HepG2 (cell line): ENCODE data around the gene PKP1. TPM values are rescaled to one million over a fixed set of nuclear protein-coding genes. Genes with fewer than 3 reads are reported as not detected.

ENCODE experiments used
- ATAC-seq: fragments of 200-7000 bp; cut with Tn5 transposase; 3 replicates; pipeline ENCODE4 v1.9.1; 2020; ENCODE audit warnings: mild to moderate bottlenecking, moderate library complexity
- BruUV-seq: library from RNA; stranded (reverse); fragments of 400-500 nt; replicated peaks from 2 replicates; lab custom pipeline; 2021; lab: Mats Ljungman, UMichigan
- CTCF ChIA-PET: fragments of 300-600 bp; formaldehyde crosslinking; extraction: SDS; loops from one replicate; lab custom pipeline; 2021; ENCODE audit warnings: low total read pairs, inconsistent platforms, low intra/inter-chr PET ratio; lab: Yijun Ruan, JAX
- POLR2A ChIA-PET: fragments of 350-600 bp; sonication (Branson Sonifier 250); formaldehyde crosslinking; loops from one replicate; lab custom pipeline; 2020; ENCODE audit warnings: antibody characterized with exemption, inconsistent platforms; lab: Yijun Ruan, JAX
- DNase-seq: peaks from one replicate; pipeline ENCODE4 v3.0.0-alpha.2; 2015; ENCODE audit warnings: low spot score
- FAIRE-seq: peaks from 3 replicates; lab custom pipeline; 2011; peaks lifted over from hg19 to GRCh38; lab: Jason Lieb, UNC
- H2AFZ ChIP-seq: one replicate; pipeline ENCODE4 v1.6.1; 2011; ENCODE audit warnings: low read length, inconsistent platforms
- H3K27ac ChIP-seq: fragments of 300-600 bp; 3 replicates; pipeline ENCODE4 v1.8.0; 2011; ENCODE audit warnings: mixed run types, mild to moderate bottlenecking, mixed read lengths, low read length, inconsistent platforms; ENCODE audit not compliant: insufficient read depth; ENCODE audit errors: extremely low read length
- H3K27me3 ChIP-seq, 2 experiments: fragments of 200-600 bp in 1 of 2; 2 replicates in 1 of 2; 3 replicates in 1 of 2; pipeline versions ENCODE4 v1.6.0 to v1.8.0; 2011; ENCODE audit warnings: low read length in 2 of 2, mild to moderate bottlenecking in 2 of 2, moderate library complexity in 2 of 2, inconsistent platforms in 1 of 2; ENCODE audit not compliant: insufficient read depth in 2 of 2, control insufficient read depth in 1 of 2
- H3K36me3 ChIP-seq, 2 experiments: fragments of 200-600 bp in 1 of 2; replicated peaks in 1 of 2; 2 replicates in 1 of 2; 3 replicates in 1 of 2; pipeline versions ENCODE4 v1.5.1 to v1.8.0; 2011; ENCODE audit warnings: low read length in 2 of 2, inconsistent platforms in 1 of 2; ENCODE audit not compliant: insufficient read depth in 2 of 2, control insufficient read depth in 1 of 2
- H3K4me1 ChIP-seq: 2 replicates; pipeline ENCODE4 v1.5.1; 2012; ENCODE audit warnings: low read length, inconsistent platforms; ENCODE audit not compliant: insufficient read depth
- H3K4me2 ChIP-seq: 2 replicates; pipeline ENCODE4 v1.6.0; 2011; ENCODE audit warnings: low read depth, low read length, inconsistent platforms
- H3K4me3 ChIP-seq, 3 experiments: fragments of 200-600 bp in 1 of 3; sonication (generic), shearing (Covaris generic) in 1 of 3; replicated peaks in 1 of 3; 2 replicates each; pipeline ENCODE4 v1.5.1; 2011 to 2016; ENCODE audit warnings: low read length in 3 of 3, inconsistent platforms in 2 of 3, low read depth in 2 of 3, mild to moderate bottlenecking in 2 of 3, control low read depth in 1 of 3, mixed read lengths in 1 of 3; ENCODE audit not compliant: insufficient read depth in 1 of 3
- H3K79me2 ChIP-seq: one replicate; pipeline ENCODE4 v1.6.1; 2011; ENCODE audit warnings: low read length, inconsistent platforms; ENCODE audit not compliant: insufficient read depth
- H3K9ac ChIP-seq: 2 replicates; pipeline ENCODE4 v1.6.0; 2011; ENCODE audit warnings: mild to moderate bottlenecking, low read depth, low read length, inconsistent platforms; ENCODE audit not compliant: insufficient read depth
- H3K9me3 ChIP-seq: 2 replicates; pipeline ENCODE4 v1.5.1; 2012; ENCODE audit warnings: mild to moderate bottlenecking, low read length
- H4K20me1 ChIP-seq: 2 replicates; pipeline ENCODE4 v1.6.0; 2011; ENCODE audit warnings: inconsistent platforms, mild to moderate bottlenecking, low read length, moderate library complexity; ENCODE audit not compliant: insufficient read depth
- CAMTA2 ChIP-seq: sonication (generic); formaldehyde crosslinking; IDR thresholded peaks from 2 replicates; pipeline ENCODE4 v1.4.0; 2020; ENCODE audit warnings: mild to moderate bottlenecking, missing genetic modification reagents, borderline replicate concordance
- DMAP1 ChIP-seq: IDR thresholded peaks from 2 replicates; pipeline ENCODE4 v1.6.1; 2016
- DR1 ChIP-seq: sonication (generic); formaldehyde crosslinking; IDR thresholded peaks from 2 replicates; pipeline ENCODE4 v1.8.0; 2021; ENCODE audit warnings: mild to moderate bottlenecking, missing genetic modification reagents, inconsistent platforms
- ELF3 ChIP-seq: IDR thresholded peaks from 2 replicates; pipeline ENCODE4 v1.6.1; 2016; ENCODE audit warnings: missing genetic modification reagents, missing compliant biosample characterization
- HOXA3 ChIP-seq: sonication (generic); formaldehyde crosslinking; IDR thresholded peaks from 2 replicates; pipeline ENCODE4 v1.5.0; 2020; ENCODE audit warnings: missing genetic modification reagents
- HOXA5 ChIP-seq: sonication (generic); formaldehyde crosslinking; IDR thresholded peaks from 2 replicates; pipeline ENCODE4 v1.4.0; 2020; ENCODE audit warnings: missing genetic modification reagents
- JUND ChIP-seq: sonication (generic); formaldehyde crosslinking; IDR thresholded peaks from 2 replicates; pipeline ENCODE4 v1.8.0; 2022; ENCODE audit warnings: mild to moderate bottlenecking, missing genetic modification reagents
- MTF2 ChIP-seq: sonication (generic); formaldehyde crosslinking; IDR thresholded peaks from 2 replicates; pipeline ENCODE4 v1.5.0; 2020; ENCODE audit warnings: missing genetic modification reagents, borderline replicate concordance
- PLRG1 ChIP-seq: fragments of 450-650 bp; conservative IDR thresholded peaks from 2 replicates; pipeline ENCODE4 v1.6.1; 2016
- SCMH1 ChIP-seq: sonication (generic); formaldehyde crosslinking; IDR thresholded peaks from 2 replicates; pipeline ENCODE4 v1.9.0; 2021; ENCODE audit warnings: missing genetic modification reagents, mild to moderate bottlenecking, borderline replicate concordance
- WIZ ChIP-seq: sonication (generic); formaldehyde crosslinking; IDR thresholded peaks from 2 replicates; pipeline ENCODE4 v1.5.1; 2020; ENCODE audit warnings: mild to moderate bottlenecking, missing genetic modification reagents
- XBP1 ChIP-seq: sonication (generic); formaldehyde crosslinking; IDR thresholded peaks from 2 replicates; pipeline ENCODE4 v1.5.0; 2020; ENCODE audit warnings: missing genetic modification reagents
- ZNF343 ChIP-seq: sonication (generic); formaldehyde crosslinking; IDR thresholded peaks from 2 replicates; pipeline ENCODE4 v1.4.0; 2020; ENCODE audit warnings: mild to moderate bottlenecking, missing genetic modification reagents
- WGBS: methylation state at CpG from one replicate; pipeline ENCODE4 v1.1.6; 2017; ENCODE audit warnings: low lambda C conversion rate; 5-methylcytosine and 5-hydroxymethylcytosine counted together
- in situ Hi-C: cut with HindIII; loops from 2 replicates; pipeline ENCODE4 v1.10.0; 2017; ENCODE audit warnings: low pct_unique_long_range_greater_than_20kb; ENCODE audit not compliant: extremely low pct_ligation_motif_present
- intact Hi-C: fragments of 100-400 bp; cut with micrococcal nuclease; formaldehyde crosslinking; loops from one replicate; pipeline ENCODE4 v1.10.0; 2022; ENCODE audit not compliant: unreplicated experiment
- polyA plus RNA-seq, 8 experiments: library from polyadenylated mRNA; depleted of rRNA in 3 of 8; stranded (reverse) in 7 of 8; unstranded in 1 of 8; fragments of >200 nt; fragmentation: Illumina TruSeq in 4 of 8; extraction: Trizol in 4 of 8; gene quantifications; 2 replicates each; pipeline versions ENCODE4 v1.2.1 to v1.2.3, GENCODE V29; 2011 to 2016; ENCODE audit warnings: low read depth in 4 of 8, missing spikeins in 1 of 8, mixed read lengths in 1 of 8; ENCODE audit not compliant: insufficient read depth in 1 of 8
- total RNA-seq, 5 experiments: library from RNA; depleted of rRNA; stranded (reverse); fragments of >200 nt; fragmentation: Illumina TruSeq; extraction: Trizol; gene quantifications; 2 replicates each; pipeline ENCODE4 v1.2.3, GENCODE V29; 2016; ENCODE audit warnings: low read depth in 1 of 5
- TF ChIP-seq, protein P1 (sequence below): sonication (generic); formaldehyde crosslinking; IDR thresholded peaks from 2 replicates; pipeline ENCODE4 v1.4.0; 2020; ENCODE audit warnings: missing genetic modification reagents

Gene PKP1
- total and polyA plus RNA-seq, 2 of the 13 experiments (the other 11 are each of a cell fraction or from before 2014, with no cell fraction given) = not detected

DNA sequence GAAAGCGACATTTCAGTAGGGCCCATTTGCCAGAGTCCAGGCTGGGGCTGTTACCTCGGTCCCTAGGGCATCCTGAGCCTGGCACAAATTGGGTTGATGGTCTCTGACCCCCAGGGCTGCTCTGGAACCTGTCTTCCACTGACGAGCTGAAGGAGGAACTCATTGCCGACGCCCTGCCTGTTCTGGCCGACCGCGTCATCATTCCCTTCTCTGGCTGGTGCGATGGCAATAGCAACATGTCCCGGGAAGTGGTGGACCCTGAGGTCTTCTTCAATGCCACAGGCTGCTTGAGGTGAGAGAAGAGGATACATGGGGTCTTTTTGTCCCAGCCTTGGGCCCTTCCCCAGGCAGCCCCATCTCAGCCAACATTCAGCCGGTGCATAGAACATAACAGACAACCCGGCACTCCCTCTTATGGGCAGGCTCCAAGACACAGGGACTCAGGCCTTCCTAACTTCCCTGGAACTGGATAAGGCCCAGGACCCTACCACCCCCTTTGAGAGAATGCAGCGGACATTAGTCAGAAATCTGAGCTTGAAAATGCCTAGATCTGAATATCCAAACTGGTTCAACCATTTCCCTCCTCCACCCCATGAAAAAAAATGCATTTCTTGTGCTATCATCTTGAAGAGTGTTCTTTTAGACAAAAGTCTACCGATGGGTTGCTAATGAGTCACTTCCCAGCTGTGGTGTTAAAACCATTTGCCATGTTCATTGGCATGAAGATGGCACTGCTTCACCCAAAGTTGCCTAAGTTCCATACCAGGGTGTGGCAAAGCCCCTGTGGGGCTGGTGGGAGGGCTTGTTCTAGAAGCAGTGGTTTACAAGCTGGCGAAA, 35.4 kb downstream of the PKP1 start:
- in situ Hi-C loops (no loop called here), intact Hi-C loops (no loop called here)
- H2AFZ ChIP-seq = no peak overlapping the region
- ATAC-seq (no peak), DNase-seq (no peak), FAIRE-seq (no peak)
- no peak overlapping the region for H3K27ac ChIP-seq
- H4K20me1 ChIP-seq = no peaks in the 10 kb centered on the region
- TF ChIP-seq DMAP1 (no peak), ELF3 (no peak), XBP1 (no peak), SCMH1 (CRISPR knock-in tag) (no peak), HOXA5 (CRISPR knock-in tag) (no peak), DR1 (CRISPR knock-in tag) (no peak), HOXA3 (CRISPR knock-in tag) (no peak), MTF2 (CRISPR knock-in tag) (no peak), WIZ (no peak), ZNF343 (CRISPR knock-in tag) (no peak), CAMTA2 (CRISPR knock-in tag) (no peak), PLRG1 (no peak), JUND (no peak)
- TF ChIP-seq, protein P1, sequence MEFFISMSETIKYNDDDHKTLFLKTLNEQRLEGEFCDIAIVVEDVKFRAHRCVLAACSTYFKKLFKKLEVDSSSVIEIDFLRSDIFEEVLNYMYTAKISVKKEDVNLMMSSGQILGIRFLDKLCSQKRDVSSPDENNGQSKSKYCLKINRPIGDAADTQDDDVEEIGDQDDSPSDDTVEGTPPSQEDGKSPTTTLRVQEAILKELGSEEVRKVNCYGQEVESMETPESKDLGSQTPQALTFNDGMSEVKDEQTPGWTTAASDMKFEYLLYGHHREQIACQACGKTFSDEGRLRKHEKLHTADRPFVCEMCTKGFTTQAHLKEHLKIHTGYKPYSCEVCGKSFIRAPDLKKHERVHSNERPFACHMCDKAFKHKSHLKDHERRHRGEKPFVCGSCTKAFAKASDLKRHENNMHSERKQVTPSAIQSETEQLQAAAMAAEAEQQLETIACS = no peak
- H3K27me3 ChIP-seq = peaks cover 4 to 14% of the 10 kb centered on the region in 2 experiments; a peak in 2 of 5 replicates
- H3K79me2 ChIP-seq = no peaks in the 10 kb centered on the region
- no peak overlapping the region for H3K9ac ChIP-seq
- H3K4me3 ChIP-seq = no peak overlapping the region
- no peak overlapping the region for H3K4me2 ChIP-seq
- no peaks in the 10 kb centered on the region for H3K4me1 ChIP-seq
- no peaks in the 10 kb centered on the region for H3K9me3 ChIP-seq
- POLR2A ChIA-PET = no interaction called here
- H3K36me3 ChIP-seq = no peaks in the 10 kb centered on the region
- CTCF ChIA-PET = no interaction called here
- no TSS peak for BruUV-seq
- 43% methylated on average over 8 of the region's 15 CpGs for WGBS
